GM23338 (cell line): ENCODE measurements around the gene UGT1A3. TPM values are rescaled to one million over a fixed set of nuclear protein-coding genes. Genes with fewer than 3 reads are reported as not detected.

Source experiments
- ATAC-seq: fragments of 200-7000 bp; cut with Tn5 transposase; 3 replicates; pipeline ENCODE4 v1.9.1; 2020
- DNase-seq: peaks from one replicate; pipeline ENCODE4 v3.0.0-alpha.2; 2015; ENCODE audit warnings: low spot score
- H2AFZ ChIP-seq: fragments of 200-600 bp; sonication (generic); 2 replicates; pipeline ENCODE4 v1.8.0; 2016; ENCODE audit warnings: antibody characterized with exemption, mild to moderate bottlenecking, moderate library complexity
- H3F3A ChIP-seq: fragments of 200-600 bp; sonication (generic); replicated peaks from 2 replicates; pipeline ENCODE4 v1.8.0; 2017; ENCODE audit warnings: antibody characterized with exemption, mixed run types, low read depth
- H3K27ac ChIP-seq: fragments of 200-600 bp; sonication (generic); 2 replicates; pipeline ENCODE4 v1.6.1; 2016; ENCODE audit warnings: low read depth
- H3K27me3 ChIP-seq: fragments of 200-600 bp; sonication (generic); 2 replicates; pipeline ENCODE4 v1.8.0; 2016; ENCODE audit warnings: mild to moderate bottlenecking, mixed run types, moderate library complexity; ENCODE audit not compliant: insufficient read depth
- H3K36me3 ChIP-seq: fragments of 200-600 bp; sonication (generic); 2 replicates; pipeline ENCODE4 v1.8.0; 2016; ENCODE audit warnings: mild to moderate bottlenecking; ENCODE audit not compliant: insufficient read depth
- H3K4me1 ChIP-seq: fragments of 200-600 bp; sonication (generic); 2 replicates; pipeline ENCODE4 v1.8.0; 2016; ENCODE audit warnings: mild to moderate bottlenecking, moderate library complexity; ENCODE audit not compliant: insufficient read depth
- H3K4me2 ChIP-seq: fragments of 200-600 bp; sonication (generic); 2 replicates; pipeline ENCODE4 v1.7.1; 2017; ENCODE audit warnings: mixed run types
- H3K4me3 ChIP-seq: fragments of 200-600 bp; sonication (generic); 2 replicates; pipeline ENCODE4 v1.6.1; 2016; ENCODE audit warnings: mixed run types
- H3K79me2 ChIP-seq: fragments of 200-600 bp; sonication (generic); replicated peaks from 2 replicates; pipeline ENCODE4 v1.8.0; 2017; ENCODE audit warnings: mild to moderate bottlenecking; ENCODE audit not compliant: insufficient read depth
- H3K9me2 ChIP-seq: fragments of 200-600 bp; sonication (generic); 2 replicates; pipeline ENCODE4 v1.8.0; 2017; ENCODE audit not compliant: insufficient read depth
- H4K20me1 ChIP-seq: fragments of 200-600 bp; sonication (generic); replicated peaks from 2 replicates; pipeline ENCODE4 v1.8.0; 2017; ENCODE audit warnings: mild to moderate bottlenecking; ENCODE audit not compliant: insufficient read depth
- H3K27ac Mint-ChIP-seq: 2 replicates; pipeline ENCODE4 v1.8.0; 2020; ENCODE audit warnings: inconsistent platforms, mild to moderate bottlenecking, moderate library complexity, mixed read lengths
- H3K27me3 Mint-ChIP-seq: 3 replicates; pipeline ENCODE4 v1.8.0; 2022; ENCODE audit warnings: low read depth, mild to moderate bottlenecking, moderate library complexity, mixed read lengths, inconsistent platforms; ENCODE audit not compliant: insufficient read depth, poor library complexity
- H3K36me3 Mint-ChIP-seq: 3 replicates; pipeline ENCODE4 v1.8.0; 2021; ENCODE audit warnings: low read depth, mild to moderate bottlenecking, inconsistent platforms, moderate library complexity, mixed read lengths
- H3K4me1 Mint-ChIP-seq: 3 replicates; pipeline ENCODE4 v1.8.0; 2020; ENCODE audit warnings: mild to moderate bottlenecking, inconsistent platforms, mixed read lengths
- H3K4me3 Mint-ChIP-seq: 3 replicates; pipeline ENCODE4 v1.8.0; 2021; ENCODE audit warnings: moderate library complexity, mild to moderate bottlenecking, inconsistent platforms, mixed read lengths
- H3K9me3 Mint-ChIP-seq: 3 replicates; pipeline ENCODE4 v1.8.0; 2020; ENCODE audit warnings: moderate library complexity, mild to moderate bottlenecking, inconsistent platforms, mixed read lengths
- CREB1 ChIP-seq: fragments of 250-450 bp; sonication (Bioruptor Pico); IDR thresholded peaks from 2 replicates; pipeline ENCODE4 v1.5.0; 2020; ENCODE audit warnings: low read depth, mild to moderate bottlenecking, moderate library complexity
- EZH2 ChIP-seq: fragments of 200-600 bp; sonication (generic); IDR thresholded peaks from one replicate; pipeline ENCODE4 v1.8.0; 2017; ENCODE audit warnings: antibody characterized with exemption, mild to moderate bottlenecking, low read depth; ENCODE audit not compliant: unreplicated experiment
- EZH2phosphoT487 ChIP-seq: fragments of 200-600 bp; sonication (generic); IDR thresholded peaks from one replicate; pipeline ENCODE4 v1.8.1; 2018; ENCODE audit warnings: antibody characterized with exemption; ENCODE audit not compliant: unreplicated experiment
- JUNB ChIP-seq: IDR thresholded peaks from one replicate; pipeline ENCODE4 v1.6.1; 2016; ENCODE audit warnings: antibody characterized with exemption; ENCODE audit not compliant: unreplicated experiment
- NANOG ChIP-seq: IDR thresholded peaks from 2 replicates; pipeline ENCODE4 v1.6.1; 2016; ENCODE audit warnings: antibody characterized with exemption, borderline replicate concordance
- POLR2AphosphoS5 ChIP-seq: IDR thresholded peaks from 2 replicates; pipeline ENCODE4 v1.6.1; 2016; ENCODE audit warnings: antibody characterized with exemption, low read depth
- STAT1 ChIP-seq: IDR thresholded peaks from one replicate; pipeline ENCODE4 v1.6.1; 2016; ENCODE audit warnings: antibody characterized with exemption; ENCODE audit not compliant: unreplicated experiment
- ZNF114 ChIP-seq: fragments of 250-450 bp; sonication (Bioruptor Pico); IDR thresholded peaks from 2 replicates; pipeline ENCODE4 v1.5.0; 2020; ENCODE audit warnings: mild to moderate bottlenecking, moderate library complexity
- ZNF331 ChIP-seq: fragments of 250-450 bp; sonication (Bioruptor Pico); IDR thresholded peaks from 2 replicates; pipeline ENCODE4 v1.5.0; 2020; ENCODE audit warnings: low read depth, mild to moderate bottlenecking, moderate library complexity
- polyA plus RNA-seq: library from polyadenylated mRNA; unstranded; fragments of >200 nt; fragmentation: Nextera tagmentation; extraction: Ambion mirVana; gene quantifications from 2 replicates; pipeline ENCODE4 v1.2.1, GENCODE V29; 2016
- total RNA-seq: library from RNA; depleted of rRNA; stranded (reverse); fragments of >200 nt; shearing (Covaris generic); gene quantifications from 2 replicates; pipeline ENCODE4 v1.2.3, GENCODE V29; 2014
- TF ChIP-seq, protein P1 (sequence below), 2 experiments: fragments of 200-600 bp in 1 of 2; sonication (generic) in 1 of 2; conservative IDR thresholded peaks; 2 replicates each; pipeline versions ENCODE4 v1.5.1 to v1.6.1; 2016 to 2017; ENCODE audit warnings: antibody characterized with exemption in 2 of 2, low read depth in 2 of 2, mild to moderate bottlenecking in 2 of 2, moderate library complexity in 1 of 2
- TF ChIP-seq, protein P2 (sequence below): fragments of 250-450 bp; sonication (Bioruptor Pico); IDR thresholded peaks from 2 replicates; pipeline ENCODE4 v1.5.0; 2020; ENCODE audit warnings: mild to moderate bottlenecking, moderate library complexity
- TF ChIP-seq, protein P3 (sequence below): IDR thresholded peaks from one replicate; pipeline ENCODE4 v1.6.1; 2018; ENCODE audit warnings: antibody characterized with exemption; ENCODE audit not compliant: unreplicated experiment
- TF ChIP-seq, protein P4 (sequence below): IDR thresholded peaks from 2 replicates; pipeline ENCODE4 v1.6.1; 2016; ENCODE audit warnings: antibody characterized with exemption

UGT1A3 gene
- total and polyA plus RNA-seq, 2 experiments from 2014 or later = not detected

DNA sequence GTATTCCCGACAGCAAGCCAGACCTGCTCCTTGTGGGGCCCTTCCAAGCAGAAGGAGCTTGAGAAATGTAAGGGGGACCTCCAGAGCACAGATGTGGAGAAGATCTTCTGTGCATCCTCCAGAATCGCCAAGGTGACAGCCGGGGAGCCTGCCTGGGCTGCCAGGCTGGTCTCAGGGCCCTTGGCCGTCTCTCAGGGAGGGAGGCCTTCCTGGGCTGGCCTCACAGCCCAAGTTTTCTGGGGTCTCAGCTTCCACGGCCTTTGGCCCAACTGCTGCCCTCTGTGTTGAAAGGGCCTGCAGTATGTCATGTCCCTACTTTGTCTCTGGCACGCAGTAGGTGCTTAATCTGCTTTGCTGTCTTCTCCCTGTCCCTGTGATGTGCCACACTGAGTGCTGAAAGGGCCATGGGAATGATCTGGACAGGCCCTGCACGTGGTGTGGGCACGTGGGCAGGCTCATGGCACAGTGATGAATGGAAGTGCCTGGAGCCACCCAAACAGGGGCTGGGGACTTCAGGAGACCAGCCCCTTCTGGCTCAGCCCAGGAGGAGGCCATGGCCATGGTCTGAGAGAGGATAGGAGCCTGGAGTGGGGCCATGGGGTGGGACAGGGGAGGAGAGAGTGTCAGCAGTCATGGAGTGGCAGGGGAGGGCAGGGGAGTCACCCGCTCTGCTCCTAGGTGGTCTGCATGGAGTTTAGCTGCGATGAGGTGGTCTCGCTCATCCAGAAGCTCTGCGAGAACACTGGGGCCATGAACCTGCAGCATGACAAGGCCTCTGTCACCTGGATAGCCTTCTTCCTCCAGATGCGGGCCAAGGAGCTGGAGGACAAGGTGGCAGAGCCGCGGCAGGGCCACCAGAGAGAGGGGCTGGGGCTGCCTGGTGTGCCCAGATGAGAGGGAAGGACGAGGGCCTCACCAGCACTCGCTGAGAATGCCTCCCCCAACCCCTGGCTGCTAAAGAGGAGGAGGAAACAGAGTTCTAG, 90.1 kb downstream of the UGT1A3 start:
- Mint-ChIP-seq H3K9me3 (no peaks in the 10 kb centered on the region), H3K4me3 (no peak overlapping the region), H3K27ac (no peak overlapping the region), H3K36me3 (no peaks in the 10 kb centered on the region), H3K4me1 (no peaks in the 10 kb centered on the region; the same call in 2 of the 3 replicates), H3K27me3 (peaks cover 15% of the 10 kb centered on the region)
- Histone ChIP-seq H3K27ac (no peak overlapping the region), H3K4me2 (no peak overlapping the region), H3K4me1 (no peaks in the 10 kb centered on the region), H3K9me2 (no peaks in the 10 kb centered on the region), H2AFZ (no peak overlapping the region), H3K27me3 (no peaks in the 10 kb centered on the region), H3K4me3 (no peak overlapping the region), H3F3A (no peaks in the 10 kb centered on the region), H4K20me1 (no peaks in the 10 kb centered on the region), H3K36me3 (no peaks in the 10 kb centered on the region), H3K79me2 (no peaks in the 10 kb centered on the region)
- no peak for DNase-seq
- ATAC-seq = no peak
- TF ChIP-seq CREB1 (CRISPR knock-in tag) (no peak), STAT1 (no peak), ZNF114 (CRISPR knock-in tag) (no peak), ZNF331 (no peak), POLR2AphosphoS5 (no peak), EZH2phosphoT487 (no peak), EZH2 (no peak), JUNB (no peak), NANOG (no peak)
- TF ChIP-seq, protein P1, sequence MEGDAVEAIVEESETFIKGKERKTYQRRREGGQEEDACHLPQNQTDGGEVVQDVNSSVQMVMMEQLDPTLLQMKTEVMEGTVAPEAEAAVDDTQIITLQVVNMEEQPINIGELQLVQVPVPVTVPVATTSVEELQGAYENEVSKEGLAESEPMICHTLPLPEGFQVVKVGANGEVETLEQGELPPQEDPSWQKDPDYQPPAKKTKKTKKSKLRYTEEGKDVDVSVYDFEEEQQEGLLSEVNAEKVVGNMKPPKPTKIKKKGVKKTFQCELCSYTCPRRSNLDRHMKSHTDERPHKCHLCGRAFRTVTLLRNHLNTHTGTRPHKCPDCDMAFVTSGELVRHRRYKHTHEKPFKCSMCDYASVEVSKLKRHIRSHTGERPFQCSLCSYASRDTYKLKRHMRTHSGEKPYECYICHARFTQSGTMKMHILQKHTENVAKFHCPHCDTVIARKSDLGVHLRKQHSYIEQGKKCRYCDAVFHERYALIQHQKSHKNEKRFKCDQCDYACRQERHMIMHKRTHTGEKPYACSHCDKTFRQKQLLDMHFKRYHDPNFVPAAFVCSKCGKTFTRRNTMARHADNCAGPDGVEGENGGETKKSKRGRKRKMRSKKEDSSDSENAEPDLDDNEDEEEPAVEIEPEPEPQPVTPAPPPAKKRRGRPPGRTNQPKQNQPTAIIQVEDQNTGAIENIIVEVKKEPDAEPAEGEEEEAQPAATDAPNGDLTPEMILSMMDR (conservative IDR thresholded peaks at IDR 0.05; ENCODE audit: low read depth in 2 of 2) = no peak
- TF ChIP-seq, protein P2, sequence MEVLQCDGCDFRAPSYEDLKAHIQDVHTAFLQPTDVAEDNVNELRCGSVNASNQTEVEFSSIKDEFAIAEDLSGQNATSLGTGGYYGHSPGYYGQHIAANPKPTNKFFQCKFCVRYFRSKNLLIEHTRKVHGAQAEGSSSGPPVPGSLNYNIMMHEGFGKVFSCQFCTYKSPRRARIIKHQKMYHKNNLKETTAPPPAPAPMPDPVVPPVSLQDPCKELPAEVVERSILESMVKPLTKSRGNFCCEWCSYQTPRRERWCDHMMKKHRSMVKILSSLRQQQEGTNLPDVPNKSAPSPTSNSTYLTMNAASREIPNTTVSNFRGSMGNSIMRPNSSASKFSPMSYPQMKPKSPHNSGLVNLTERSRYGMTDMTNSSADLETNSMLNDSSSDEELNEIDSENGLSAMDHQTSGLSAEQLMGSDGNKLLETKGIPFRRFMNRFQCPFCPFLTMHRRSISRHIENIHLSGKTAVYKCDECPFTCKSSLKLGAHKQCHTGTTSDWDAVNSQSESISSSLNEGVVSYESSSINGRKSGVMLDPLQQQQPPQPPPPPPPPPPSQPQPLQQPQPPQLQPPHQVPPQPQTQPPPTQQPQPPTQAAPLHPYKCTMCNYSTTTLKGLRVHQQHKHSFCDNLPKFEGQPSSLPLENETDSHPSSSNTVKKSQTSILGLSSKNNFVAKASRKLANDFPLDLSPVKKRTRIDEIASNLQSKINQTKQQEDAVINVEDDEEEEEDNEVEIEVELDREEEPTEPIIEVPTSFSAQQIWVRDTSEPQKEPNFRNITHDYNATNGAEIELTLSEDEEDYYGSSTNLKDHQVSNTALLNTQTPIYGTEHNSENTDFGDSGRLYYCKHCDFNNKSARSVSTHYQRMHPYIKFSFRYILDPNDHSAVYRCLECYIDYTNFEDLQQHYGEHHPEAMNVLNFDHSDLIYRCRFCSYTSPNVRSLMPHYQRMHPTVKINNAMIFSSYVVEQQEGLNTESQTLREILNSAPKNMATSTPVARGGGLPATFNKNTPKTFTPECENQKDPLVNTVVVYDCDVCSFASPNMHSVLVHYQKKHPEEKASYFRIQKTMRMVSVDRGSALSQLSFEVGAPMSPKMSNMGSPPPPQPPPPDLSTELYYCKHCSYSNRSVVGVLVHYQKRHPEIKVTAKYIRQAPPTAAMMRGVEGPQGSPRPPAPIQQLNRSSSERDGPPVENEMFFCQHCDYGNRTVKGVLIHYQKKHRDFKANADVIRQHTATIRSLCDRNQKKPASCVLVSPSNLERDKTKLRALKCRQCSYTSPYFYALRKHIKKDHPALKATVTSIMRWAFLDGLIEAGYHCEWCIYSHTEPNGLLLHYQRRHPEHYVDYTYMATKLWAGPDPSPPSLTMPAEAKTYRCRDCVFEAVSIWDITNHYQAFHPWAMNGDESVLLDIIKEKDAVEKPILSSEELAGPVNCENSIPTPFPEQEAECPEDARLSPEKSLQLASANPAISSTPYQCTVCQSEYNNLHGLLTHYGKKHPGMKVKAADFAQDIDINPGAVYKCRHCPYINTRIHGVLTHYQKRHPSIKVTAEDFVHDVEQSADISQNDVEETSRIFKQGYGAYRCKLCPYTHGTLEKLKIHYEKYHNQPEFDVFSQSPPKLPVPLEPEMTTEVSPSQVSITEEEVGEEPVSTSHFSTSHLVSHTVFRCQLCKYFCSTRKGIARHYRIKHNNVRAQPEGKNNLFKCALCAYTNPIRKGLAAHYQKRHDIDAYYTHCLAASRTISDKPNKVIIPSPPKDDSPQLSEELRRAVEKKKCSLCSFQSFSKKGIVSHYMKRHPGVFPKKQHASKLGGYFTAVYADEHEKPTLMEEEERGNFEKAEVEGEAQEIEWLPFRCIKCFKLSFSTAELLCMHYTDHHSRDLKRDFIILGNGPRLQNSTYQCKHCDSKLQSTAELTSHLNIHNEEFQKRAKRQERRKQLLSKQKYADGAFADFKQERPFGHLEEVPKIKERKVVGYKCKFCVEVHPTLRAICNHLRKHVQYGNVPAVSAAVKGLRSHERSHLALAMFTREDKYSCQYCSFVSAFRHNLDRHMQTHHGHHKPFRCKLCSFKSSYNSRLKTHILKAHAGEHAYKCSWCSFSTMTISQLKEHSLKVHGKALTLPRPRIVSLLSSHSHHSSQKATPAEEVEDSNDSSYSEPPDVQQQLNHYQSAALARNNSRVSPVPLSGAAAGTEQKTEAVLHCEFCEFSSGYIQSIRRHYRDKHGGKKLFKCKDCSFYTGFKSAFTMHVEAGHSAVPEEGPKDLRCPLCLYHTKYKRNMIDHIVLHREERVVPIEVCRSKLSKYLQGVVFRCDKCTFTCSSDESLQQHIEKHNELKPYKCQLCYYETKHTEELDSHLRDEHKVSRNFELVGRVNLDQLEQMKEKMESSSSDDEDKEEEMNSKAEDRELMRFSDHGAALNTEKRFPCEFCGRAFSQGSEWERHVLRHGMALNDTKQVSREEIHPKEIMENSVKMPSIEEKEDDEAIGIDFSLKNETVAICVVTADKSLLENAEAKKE (CRISPR knock-in tag) = no peak
- TF ChIP-seq, protein P3, sequence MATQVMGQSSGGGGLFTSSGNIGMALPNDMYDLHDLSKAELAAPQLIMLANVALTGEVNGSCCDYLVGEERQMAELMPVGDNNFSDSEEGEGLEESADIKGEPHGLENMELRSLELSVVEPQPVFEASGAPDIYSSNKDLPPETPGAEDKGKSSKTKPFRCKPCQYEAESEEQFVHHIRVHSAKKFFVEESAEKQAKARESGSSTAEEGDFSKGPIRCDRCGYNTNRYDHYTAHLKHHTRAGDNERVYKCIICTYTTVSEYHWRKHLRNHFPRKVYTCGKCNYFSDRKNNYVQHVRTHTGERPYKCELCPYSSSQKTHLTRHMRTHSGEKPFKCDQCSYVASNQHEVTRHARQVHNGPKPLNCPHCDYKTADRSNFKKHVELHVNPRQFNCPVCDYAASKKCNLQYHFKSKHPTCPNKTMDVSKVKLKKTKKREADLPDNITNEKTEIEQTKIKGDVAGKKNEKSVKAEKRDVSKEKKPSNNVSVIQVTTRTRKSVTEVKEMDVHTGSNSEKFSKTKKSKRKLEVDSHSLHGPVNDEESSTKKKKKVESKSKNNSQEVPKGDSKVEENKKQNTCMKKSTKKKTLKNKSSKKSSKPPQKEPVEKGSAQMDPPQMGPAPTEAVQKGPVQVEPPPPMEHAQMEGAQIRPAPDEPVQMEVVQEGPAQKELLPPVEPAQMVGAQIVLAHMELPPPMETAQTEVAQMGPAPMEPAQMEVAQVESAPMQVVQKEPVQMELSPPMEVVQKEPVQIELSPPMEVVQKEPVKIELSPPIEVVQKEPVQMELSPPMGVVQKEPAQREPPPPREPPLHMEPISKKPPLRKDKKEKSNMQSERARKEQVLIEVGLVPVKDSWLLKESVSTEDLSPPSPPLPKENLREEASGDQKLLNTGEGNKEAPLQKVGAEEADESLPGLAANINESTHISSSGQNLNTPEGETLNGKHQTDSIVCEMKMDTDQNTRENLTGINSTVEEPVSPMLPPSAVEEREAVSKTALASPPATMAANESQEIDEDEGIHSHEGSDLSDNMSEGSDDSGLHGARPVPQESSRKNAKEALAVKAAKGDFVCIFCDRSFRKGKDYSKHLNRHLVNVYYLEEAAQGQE = no peak
- TF ChIP-seq, protein P4, sequence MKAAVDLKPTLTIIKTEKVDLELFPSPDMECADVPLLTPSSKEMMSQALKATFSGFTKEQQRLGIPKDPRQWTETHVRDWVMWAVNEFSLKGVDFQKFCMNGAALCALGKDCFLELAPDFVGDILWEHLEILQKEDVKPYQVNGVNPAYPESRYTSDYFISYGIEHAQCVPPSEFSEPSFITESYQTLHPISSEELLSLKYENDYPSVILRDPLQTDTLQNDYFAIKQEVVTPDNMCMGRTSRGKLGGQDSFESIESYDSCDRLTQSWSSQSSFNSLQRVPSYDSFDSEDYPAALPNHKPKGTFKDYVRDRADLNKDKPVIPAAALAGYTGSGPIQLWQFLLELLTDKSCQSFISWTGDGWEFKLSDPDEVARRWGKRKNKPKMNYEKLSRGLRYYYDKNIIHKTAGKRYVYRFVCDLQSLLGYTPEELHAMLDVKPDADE = no peak
